ENCODE results near the gene RNF10. TPM values are rescaled to one million over a fixed set of nuclear protein-coding genes. Genes with fewer than 3 reads are reported as not detected.

RNF10 gene
- total RNA-seq, 2 experiments from 2014 or later: 441 to 446 TPM

GRCh38 chr12:120583478-120584030 is 49.4 kb downstream of the RNF10 start:
- Histone ChIP-seq H3K27me3 (ENCODE audit: control insufficient read depth in 1 of 2, insufficient read depth in 2 of 2, low read length in 2 of 2) (no peaks in the 10 kb centered on the region), H3K4me3 (ENCODE audit: low read length) (peak overlapping the region; percentile 2), H3K27ac (ENCODE audit: low read depth in 1 of 2, low read length in 2 of 2) (no peak overlapping the region), H3K4me1 (ENCODE audit: insufficient read depth, low read length) (peaks cover 32% of the 10 kb centered on the region), H3K9me3 (ENCODE audit: control insufficient read depth in 1 of 2, insufficient read depth in 1 of 2, low read length in 2 of 2) (no peaks in the 10 kb centered on the region), H3K36me3 (ENCODE audit: insufficient read depth, low read length) (peaks cover 12% of the 10 kb centered on the region)
- DNase-seq: peak; percentile 71 to 90 (median 85)
- ChIA-PET POLR2A (interaction anchor here (1.9 kb wide), 1 partner anchor 55 kb away, joined by 4 read pairs; the partner anchor contains the start of gene COQ5), CTCF (interaction anchor here (1.3 to 2.9 kb wide), 5 partner anchors 12 to 517 kb away, joined by 3 to 16 read pairs (median 4); no protein-coding TSS in a partner anchor)
- peak; percentile 27 for ATAC-seq (ENCODE audit: poor library complexity)
- TF ChIP-seq CTCF (IDR thresholded peaks at IDR 0.05): peak; percentile 93
- no peaks in the 10 kb centered on the region for H3K9me3 Mint-ChIP-seq
- peaks cover 28% of the 10 kb centered on the region for H3K36me3 Mint-ChIP-seq (ENCODE audit: low read depth)
- peak overlapping the region; percentile 15 for H3K27ac Mint-ChIP-seq
- intact Hi-C loops (cut with DNase I, micrococcal nuclease): loop anchor here (1.0 to 5.0 kb wide), 9 partner anchors 46 to 529 kb away; partner anchors contain the start of genes ACADS (in 1 of the 2) and COX6A1 (in 1 of the 2)
- H3K27me3 Mint-ChIP-seq: peaks cover 24% of the 10 kb centered on the region
- peaks cover 45% of the 10 kb centered on the region for H3K4me1 Mint-ChIP-seq (ENCODE audit: low read depth)
- peak overlapping the region; percentile 79 for H3K4me3 Mint-ChIP-seq

GRCh38 chr12:120584343-120585149 is 50.4 kb downstream of the RNF10 start:
- intact Hi-C loops (cut with DNase I, micrococcal nuclease): loop anchor here (1.0 to 5.0 kb wide), 6 partner anchors 47 to 528 kb away; partner anchors contain the start of genes ACADS (in 1 of the 2) and COX6A1 (in 1 of the 2)
- H3K36me3 ChIP-seq (ENCODE audit: insufficient read depth, low read length): peaks cover 2% of the 10 kb centered on the region
- H3K36me3 Mint-ChIP-seq (ENCODE audit: low read depth): peaks cover 18% of the 10 kb centered on the region
- no peaks in the 10 kb centered on the region for H3K9me3 Mint-ChIP-seq
- H3K27me3 Mint-ChIP-seq: peaks cover 24% of the 10 kb centered on the region
- peaks cover 39% of the 10 kb centered on the region for H3K4me1 Mint-ChIP-seq (ENCODE audit: low read depth)
- peaks cover 32% of the 10 kb centered on the region for H3K4me1 ChIP-seq (ENCODE audit: insufficient read depth, low read length)
- no peak for ATAC-seq (ENCODE audit: poor library complexity)
- peak overlapping the region; percentile 58 for H3K4me3 Mint-ChIP-seq
- no peak for TF ChIP-seq CTCF (IDR thresholded peaks at IDR 0.05)
- no peaks in the 10 kb centered on the region for H3K27me3 ChIP-seq (ENCODE audit: control insufficient read depth in 1 of 2, insufficient read depth in 2 of 2, low read length in 2 of 2)
- no peaks in the 10 kb centered on the region for H3K9me3 ChIP-seq (ENCODE audit: control insufficient read depth in 1 of 2, insufficient read depth in 1 of 2, low read length in 2 of 2)
- H3K27ac Mint-ChIP-seq: no peak overlapping the region
- H3K4me3 ChIP-seq (ENCODE audit: low read length): peak overlapping the region; percentile 31
- POLR2A ChIA-PET: interaction anchor here (0.7 to 1.9 kb wide), 2 partner anchors 56 to 109 kb away, joined by 4 read pairs; partner anchors contain the start of gene COQ5
- DNase-seq: peak; percentile 19 to 77 (median 54)
- CTCF ChIA-PET: interaction anchor here (0.7 to 2.2 kb wide), 4 partner anchors 13 to 387 kb away, joined by 3 to 9 read pairs (median 4); partner anchors contain the start of gene MLEC
- H3K27ac ChIP-seq (ENCODE audit: low read depth in 1 of 2, low read length in 2 of 2): no peak overlapping the region

GRCh38 chr12:120586206-120586605 is 52.0 kb downstream of the RNF10 start:
- Mint-ChIP-seq H3K36me3 (ENCODE audit: low read depth) (peaks cover 2% of the 10 kb centered on the region), H3K4me3 (no peak overlapping the region), H3K9me3 (no peaks in the 10 kb centered on the region), H3K4me1 (ENCODE audit: low read depth) (peaks cover 23% of the 10 kb centered on the region), H3K27ac (no peak overlapping the region), H3K27me3 (peaks cover 24% of the 10 kb centered on the region)
- POLR2A ChIA-PET: no interaction called here
- DNase-seq: no peak
- CTCF ChIA-PET: no interaction called here
- TF ChIP-seq CTCF (IDR thresholded peaks at IDR 0.05): no peak
- ATAC-seq (ENCODE audit: poor library complexity): no peak
- Histone ChIP-seq H3K9me3 (ENCODE audit: control insufficient read depth in 1 of 2, insufficient read depth in 1 of 2, low read length in 2 of 2) (no peaks in the 10 kb centered on the region), H3K4me1 (ENCODE audit: insufficient read depth, low read length) (peaks cover 25% of the 10 kb centered on the region), H3K27ac (ENCODE audit: low read depth in 1 of 2, low read length in 2 of 2) (no peak overlapping the region), H3K27me3 (ENCODE audit: control insufficient read depth in 1 of 2, insufficient read depth in 2 of 2, low read length in 2 of 2) (no peaks in the 10 kb centered on the region), H3K4me3 (ENCODE audit: low read length) (no peak overlapping the region), H3K36me3 (ENCODE audit: insufficient read depth, low read length) (no peaks in the 10 kb centered on the region)
- intact Hi-C loops (cut with DNase I, micrococcal nuclease): no loop called here

Measured in CD4-positive, alpha-beta T cell (primary cell).